Measurements from ENCODE around the gene ADGRB3. TPM values are rescaled to one million over a fixed set of nuclear protein-coding genes. Genes with fewer than 3 reads are reported as not detected.

ADGRB3 gene
- total RNA-seq, 1 experiment from 2014 or later, result 0.09 TPM

- no peaks in the 10 kb centered on the region for H3K27me3 Mint-ChIP-seq (ENCODE audit: unreplicated experiment)
- no peaks in the 10 kb centered on the region for H3K9me3 Mint-ChIP-seq (ENCODE audit: low read depth, unreplicated experiment)
- BruUV-seq (replicated peaks), result no TSS peak
- no peak for DNase-seq
- CTCF ChIA-PET, result no interaction called here
- no peaks in the 10 kb centered on the region for H3K36me3 Mint-ChIP-seq (ENCODE audit: insufficient read depth, unreplicated experiment)
- H3K27ac Mint-ChIP-seq (ENCODE audit: unreplicated experiment), result no peak overlapping the region
- intact Hi-C loops (cut with micrococcal nuclease; ENCODE audit: unreplicated experiment), result no loop called here
- no peaks in the 10 kb centered on the region for H3K4me1 Mint-ChIP-seq (ENCODE audit: low read depth, unreplicated experiment)
- no peak for TF ChIP-seq CTCF (IDR thresholded peaks at IDR 0.05; ENCODE audit: unreplicated experiment)
- no peak overlapping the region for H3K4me3 Mint-ChIP-seq (ENCODE audit: low read depth, unreplicated experiment)
Measured at GRCh38 chr6:68760941-68761676, 126.0 kb downstream of the ADGRB3 start.

GRCh38 chr6:68761985-68762384, 126.9 kb downstream of the ADGRB3 start:
- Mint-ChIP-seq H3K4me1 (ENCODE audit: low read depth, unreplicated experiment) (no peaks in the 10 kb centered on the region), H3K9me3 (ENCODE audit: low read depth, unreplicated experiment) (no peaks in the 10 kb centered on the region), H3K27me3 (ENCODE audit: unreplicated experiment) (no peaks in the 10 kb centered on the region), H3K27ac (ENCODE audit: unreplicated experiment) (no peak overlapping the region), H3K36me3 (ENCODE audit: insufficient read depth, unreplicated experiment) (no peaks in the 10 kb centered on the region), H3K4me3 (ENCODE audit: low read depth, unreplicated experiment) (no peak overlapping the region)
- BruUV-seq (replicated peaks), result no TSS peak
- no peak for TF ChIP-seq CTCF (IDR thresholded peaks at IDR 0.05; ENCODE audit: unreplicated experiment)
- CTCF ChIA-PET, result no interaction called here
- intact Hi-C loops (cut with micrococcal nuclease; ENCODE audit: unreplicated experiment), result no loop called here
- no peak for DNase-seq

GRCh38 chr6:68771426-68771825, 136.3 kb downstream of the ADGRB3 start:
- intact Hi-C loops (cut with micrococcal nuclease; ENCODE audit: unreplicated experiment), result no loop called here
- Mint-ChIP-seq H3K27me3 (ENCODE audit: unreplicated experiment) (no peaks in the 10 kb centered on the region), H3K9me3 (ENCODE audit: low read depth, unreplicated experiment) (no peaks in the 10 kb centered on the region), H3K27ac (ENCODE audit: unreplicated experiment) (no peak overlapping the region), H3K36me3 (ENCODE audit: insufficient read depth, unreplicated experiment) (no peaks in the 10 kb centered on the region), H3K4me3 (ENCODE audit: low read depth, unreplicated experiment) (no peak overlapping the region), H3K4me1 (ENCODE audit: low read depth, unreplicated experiment) (no peaks in the 10 kb centered on the region)
- TF ChIP-seq CTCF (IDR thresholded peaks at IDR 0.05; ENCODE audit: unreplicated experiment), result no peak
- BruUV-seq (replicated peaks), result no TSS peak
- DNase-seq, result no peak
- CTCF ChIA-PET, result no interaction called here

DNA sequence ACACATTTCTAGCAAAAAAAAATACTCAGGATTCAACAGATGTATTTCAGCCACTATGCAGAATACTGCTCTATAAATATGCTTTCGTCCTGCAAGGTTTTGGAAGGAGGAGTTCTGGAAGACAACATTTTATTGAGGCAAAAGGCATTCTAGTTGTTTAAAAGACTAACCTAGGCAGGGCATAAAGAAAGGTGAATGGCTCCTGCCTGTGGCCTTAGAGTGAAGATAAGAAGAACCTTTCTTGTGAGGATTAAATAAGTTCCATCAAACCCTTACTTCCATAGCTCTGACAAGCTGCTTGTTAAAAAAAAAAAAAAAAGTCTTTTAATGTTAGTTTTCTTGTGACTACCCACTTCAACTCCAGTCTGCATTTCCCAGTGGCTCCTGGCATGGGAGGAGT, 139.8 kb downstream of the ADGRB3 start:
- H3K9me3 Mint-ChIP-seq (ENCODE audit: low read depth, unreplicated experiment), result no peaks in the 10 kb centered on the region
- H3K27me3 Mint-ChIP-seq (ENCODE audit: unreplicated experiment), result no peaks in the 10 kb centered on the region
- intact Hi-C loops (cut with micrococcal nuclease; ENCODE audit: unreplicated experiment), result no loop called here
- peaks cover 5% of the 10 kb centered on the region for H3K36me3 Mint-ChIP-seq (ENCODE audit: insufficient read depth, unreplicated experiment)
- H3K4me1 Mint-ChIP-seq (ENCODE audit: low read depth, unreplicated experiment), result no peaks in the 10 kb centered on the region
- H3K27ac Mint-ChIP-seq (ENCODE audit: unreplicated experiment), result no peak overlapping the region
- no peak for DNase-seq
- CTCF ChIA-PET, result no interaction called here
- BruUV-seq (replicated peaks), result no TSS peak
- no peak for TF ChIP-seq CTCF (IDR thresholded peaks at IDR 0.05; ENCODE audit: unreplicated experiment)
- no peak overlapping the region for H3K4me3 Mint-ChIP-seq (ENCODE audit: low read depth, unreplicated experiment)

Data from Calu3 (cell line).